ENCODE results near the gene ELN.

DNA sequence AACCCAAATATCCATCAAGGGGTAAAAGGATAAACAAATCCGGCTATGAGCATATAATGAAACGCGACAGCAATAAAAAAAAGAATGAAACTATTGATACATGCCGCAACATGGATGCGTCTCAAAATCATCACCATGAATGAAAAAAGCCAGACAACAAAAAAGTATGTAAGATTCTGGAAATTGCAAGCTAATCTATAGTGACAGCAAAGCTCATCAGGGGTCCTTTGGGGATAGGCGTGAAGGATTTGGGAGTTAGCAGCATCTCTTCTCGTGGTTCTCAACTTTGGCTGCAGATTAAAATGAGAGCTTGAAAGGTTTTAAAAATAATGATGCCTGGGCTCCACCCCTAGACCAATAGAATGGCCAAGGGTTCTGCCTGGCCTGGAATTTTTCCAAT lies 46.0 kb upstream of the ELN start:
- TF ChIP-seq, protein P1, sequence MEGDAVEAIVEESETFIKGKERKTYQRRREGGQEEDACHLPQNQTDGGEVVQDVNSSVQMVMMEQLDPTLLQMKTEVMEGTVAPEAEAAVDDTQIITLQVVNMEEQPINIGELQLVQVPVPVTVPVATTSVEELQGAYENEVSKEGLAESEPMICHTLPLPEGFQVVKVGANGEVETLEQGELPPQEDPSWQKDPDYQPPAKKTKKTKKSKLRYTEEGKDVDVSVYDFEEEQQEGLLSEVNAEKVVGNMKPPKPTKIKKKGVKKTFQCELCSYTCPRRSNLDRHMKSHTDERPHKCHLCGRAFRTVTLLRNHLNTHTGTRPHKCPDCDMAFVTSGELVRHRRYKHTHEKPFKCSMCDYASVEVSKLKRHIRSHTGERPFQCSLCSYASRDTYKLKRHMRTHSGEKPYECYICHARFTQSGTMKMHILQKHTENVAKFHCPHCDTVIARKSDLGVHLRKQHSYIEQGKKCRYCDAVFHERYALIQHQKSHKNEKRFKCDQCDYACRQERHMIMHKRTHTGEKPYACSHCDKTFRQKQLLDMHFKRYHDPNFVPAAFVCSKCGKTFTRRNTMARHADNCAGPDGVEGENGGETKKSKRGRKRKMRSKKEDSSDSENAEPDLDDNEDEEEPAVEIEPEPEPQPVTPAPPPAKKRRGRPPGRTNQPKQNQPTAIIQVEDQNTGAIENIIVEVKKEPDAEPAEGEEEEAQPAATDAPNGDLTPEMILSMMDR (IDR thresholded peaks at IDR 0.05), result no peak
- TF ChIP-seq POLR2A (IDR thresholded peaks at IDR 0.05; ENCODE audit: low read depth), result no peak

All from esophagus muscularis mucosa (tissue), 3 donors.